HG03520 (cell line): ENCODE results near the gene HACD2.
"Not testable (repeated sequence)": the region's sequence is repeated elsewhere in the genome, so short reads cannot be mapped to it uniquely, and the experiment has no call there.

Experiments
- ATAC-seq: cut with Tn5 transposase; IDR thresholded peaks from one replicate; pipeline ENCODE4 v1.9.1; 2021; ENCODE audit warnings: mild to moderate bottlenecking, moderate library complexity; ENCODE audit not compliant: unreplicated experiment

HACD2 gene

GRCh38 chr3:123527046-123527445 lies 57.8 kb downstream of the HACD2 start:
- ATAC-seq: no peak

DNA sequence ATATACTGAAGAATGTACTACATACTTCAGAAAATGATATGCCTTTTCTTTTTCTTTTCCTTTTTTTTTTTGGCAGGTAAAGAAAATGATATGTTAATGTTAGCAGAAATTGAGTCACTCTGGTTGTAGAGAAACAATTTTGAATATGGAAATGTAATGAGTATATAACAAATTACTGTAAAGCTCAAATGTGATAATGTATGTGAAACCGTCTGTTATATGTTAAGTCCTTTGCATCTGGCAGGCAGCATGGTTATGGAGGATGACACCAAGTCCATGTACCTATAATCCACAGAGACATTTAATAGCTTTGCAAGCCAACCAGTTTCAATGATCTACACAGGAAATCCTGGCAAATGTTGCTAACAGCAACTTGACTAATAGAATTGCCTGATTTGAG lies 58.4 kb downstream of the HACD2 start:
- ATAC-seq: no peak

DNA sequence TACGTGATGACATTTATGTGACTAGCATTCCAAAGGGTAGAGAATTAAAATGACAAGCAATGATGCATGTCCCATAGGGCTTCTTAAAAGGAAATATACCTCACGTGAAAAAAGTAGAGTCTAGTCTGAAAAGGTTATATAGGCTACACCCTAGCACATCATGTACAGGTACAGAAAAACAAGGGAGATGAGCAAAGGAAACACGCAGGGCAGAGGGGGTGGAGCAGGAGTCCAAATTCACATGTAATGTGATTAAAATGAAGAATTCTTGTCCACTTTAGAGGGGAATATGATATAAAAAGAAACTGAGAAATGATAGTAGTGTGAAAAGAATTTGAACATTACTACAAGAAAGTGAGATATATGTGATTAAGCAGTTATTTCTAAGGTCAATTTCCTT lies 59.4 kb downstream of the HACD2 start:
- no peak for ATAC-seq

- no peak for ATAC-seq
Observed at GRCh38 chr3:123524981-123525380, 59.9 kb downstream of the HACD2 start.

GRCh38 chr3:123523023-123523412 lies 61.8 kb downstream of the HACD2 start:
- ATAC-seq: no peak

DNA sequence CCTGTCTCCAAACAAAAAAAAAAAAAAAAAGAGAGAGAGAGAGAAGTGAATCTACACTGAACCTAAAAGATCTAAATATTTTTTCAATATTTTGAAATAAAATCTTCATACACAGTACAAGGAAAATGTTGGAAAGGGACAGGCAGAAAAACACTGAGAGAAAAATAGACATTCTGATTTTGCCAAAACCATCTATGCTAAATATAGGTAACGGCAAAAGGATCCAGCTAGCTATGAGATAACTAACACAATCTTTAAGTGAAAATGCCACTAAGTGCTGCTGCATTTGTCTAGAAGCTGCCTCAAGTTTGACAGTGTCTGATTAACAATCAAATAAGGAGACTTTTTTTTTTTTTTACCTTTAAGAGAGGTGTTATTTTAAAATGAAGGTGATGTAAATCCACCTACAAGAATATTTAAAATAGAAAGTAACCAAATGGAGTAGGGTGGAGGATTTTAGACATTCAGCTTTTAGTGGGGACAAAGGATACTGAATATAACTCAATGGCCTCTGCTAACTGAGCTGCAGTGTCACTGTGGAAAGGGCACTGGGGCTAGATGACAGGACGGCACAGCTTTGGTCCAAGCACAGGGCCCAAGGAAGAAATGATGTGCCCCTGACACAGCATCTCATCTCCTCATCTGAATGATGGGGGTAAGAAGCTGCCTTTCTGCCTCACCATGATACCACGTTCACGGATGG lies 62.4 kb downstream of the HACD2 start:
- ATAC-seq: no peak

- ATAC-seq: no peak
Observed at GRCh38 chr3:123521179-123521969, 63.5 kb downstream of the HACD2 start.

GRCh38 chr3:123520656-123521055 lies 64.2 kb downstream of the HACD2 start:
- ATAC-seq: no peak

DNA sequence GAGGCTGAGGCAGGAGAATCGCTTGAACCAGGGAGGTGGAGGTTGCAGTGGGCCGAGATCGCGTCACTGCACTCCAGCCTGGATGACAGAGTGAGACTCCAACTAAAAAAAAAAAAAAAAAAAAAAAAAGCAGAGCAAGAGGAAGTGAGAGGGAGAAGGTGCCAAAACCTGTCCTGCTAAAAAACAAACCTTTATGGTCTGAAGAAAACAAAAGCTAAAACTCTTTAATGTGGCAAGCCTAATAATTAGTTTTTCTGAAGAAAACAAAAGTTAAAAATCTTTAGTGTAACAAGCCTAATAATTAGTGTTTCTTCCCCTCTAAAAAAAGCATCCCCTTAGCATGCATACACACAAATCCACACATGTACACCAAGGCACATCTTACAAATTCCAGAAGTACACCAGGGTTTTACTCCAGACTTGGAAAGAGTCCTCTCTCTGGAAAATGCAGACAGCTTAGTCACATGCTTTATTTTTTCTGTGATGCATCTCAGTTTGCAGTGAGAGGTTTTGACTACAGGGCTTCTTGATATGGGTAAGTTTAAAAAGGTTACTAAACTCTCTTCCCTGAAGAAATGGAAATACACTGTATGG lies 65.9 kb downstream of the HACD2 start:
- no peak for ATAC-seq

- no peak for ATAC-seq
Observed at GRCh38 chr3:123511726-123512125, 73.1 kb downstream of the HACD2 start.

- ATAC-seq: no peak
Observed at GRCh38 chr3:123511084-123511483, 73.8 kb downstream of the HACD2 start.

- ATAC-seq: no peak
Observed at GRCh38 chr3:123508178-123508577, 76.7 kb downstream of the HACD2 start.

- ATAC-seq: no peak
Observed at GRCh38 chr3:123505820-123506219, 79.0 kb downstream of the HACD2 start.

DNA sequence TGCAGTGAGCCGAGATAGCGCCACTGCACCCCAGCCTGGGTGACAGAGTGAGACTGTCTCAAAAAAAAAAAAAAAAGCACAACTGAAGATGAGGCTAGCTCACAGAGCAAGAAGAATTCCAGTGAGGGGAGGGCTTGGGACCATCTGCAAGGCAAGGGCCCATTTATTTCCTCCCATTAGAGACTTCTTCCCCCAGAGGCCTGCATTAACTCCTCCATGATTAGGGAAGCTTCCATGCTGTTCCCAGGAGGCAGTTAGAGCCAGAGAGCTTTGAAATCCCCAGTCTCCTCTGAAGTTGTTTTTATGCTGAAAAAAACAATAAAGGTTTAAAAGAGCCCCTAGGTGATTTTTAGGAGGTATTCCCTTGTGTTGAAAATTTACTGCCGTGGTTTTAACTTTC lies 81.7 kb downstream of the HACD2 start:
- ATAC-seq: no peak

- ATAC-seq: no peak
Observed at GRCh38 chr3:123499322-123499721, 85.5 kb downstream of the HACD2 start.

DNA sequence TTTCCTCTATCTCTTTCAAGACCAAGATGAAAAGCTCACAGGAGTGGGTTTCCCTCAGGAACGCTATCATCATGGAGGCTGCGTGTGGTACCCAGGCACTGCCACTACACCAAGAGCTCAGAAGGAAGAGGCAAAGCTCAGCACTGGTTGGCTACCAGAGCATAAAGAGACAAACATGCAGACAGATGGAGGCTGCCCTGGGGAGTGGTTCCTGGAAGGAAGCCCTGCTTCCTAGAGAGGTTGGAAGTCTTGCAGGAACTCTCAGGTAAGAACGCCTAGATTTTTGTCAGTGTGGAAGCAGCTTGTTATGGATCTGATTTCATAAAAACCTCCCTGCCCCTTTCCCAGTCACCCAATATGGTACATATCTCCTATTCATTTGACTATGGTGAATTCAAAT lies 86.1 kb downstream of the HACD2 start:
- no peak for ATAC-seq

DNA sequence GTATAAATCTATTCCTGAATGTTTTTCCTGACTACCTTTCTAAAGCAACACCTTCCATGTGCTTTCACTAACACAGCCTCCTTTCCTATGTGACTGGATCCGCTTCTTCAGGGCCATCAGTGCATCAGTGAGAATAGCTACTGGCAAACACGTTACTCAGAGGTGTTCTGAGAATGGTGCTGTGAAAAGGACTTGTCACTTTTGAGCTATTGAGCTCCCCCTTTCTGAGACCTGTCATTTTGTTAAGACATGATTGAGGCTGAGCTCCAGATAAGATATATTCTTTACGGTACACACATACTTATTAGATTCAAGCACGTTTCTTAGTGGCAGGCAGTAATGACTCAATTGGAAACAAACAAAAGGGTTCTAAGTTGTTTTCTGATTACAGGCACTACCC lies 90.9 kb downstream of the HACD2 start:
- no peak for ATAC-seq

DNA sequence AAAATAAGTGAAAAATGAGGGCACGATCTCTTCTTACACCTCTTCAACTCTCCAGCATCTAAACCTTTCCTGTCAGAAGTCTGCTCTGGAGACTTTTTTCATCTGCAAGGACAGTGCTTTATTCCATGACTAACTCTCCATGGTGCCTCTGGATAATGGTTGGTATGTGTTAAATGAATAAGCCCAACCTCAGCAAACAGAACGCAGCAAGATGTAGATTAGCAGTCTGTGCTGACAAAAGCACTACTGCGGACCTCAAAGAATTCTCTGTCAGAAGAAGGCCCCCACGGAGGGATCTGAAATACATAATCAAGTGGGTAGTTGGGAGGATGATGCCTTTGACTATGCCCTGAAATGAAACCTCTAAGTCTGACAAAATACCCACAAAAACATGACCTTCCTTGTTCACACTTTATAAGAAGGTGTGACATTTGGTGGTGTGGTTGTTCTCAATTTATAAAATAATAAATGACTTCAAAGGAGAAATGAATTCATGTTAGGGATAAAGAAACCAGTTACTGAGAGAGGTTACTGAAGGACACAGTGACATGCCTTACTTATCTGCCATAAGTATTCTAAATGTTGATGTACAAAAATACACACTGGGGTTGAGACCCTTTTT lies 92.8 kb downstream of the HACD2 start:
- no peak for ATAC-seq

- no peak for ATAC-seq
Observed at GRCh38 chr3:123489400-123490004, 95.4 kb downstream of the HACD2 start.

DNA sequence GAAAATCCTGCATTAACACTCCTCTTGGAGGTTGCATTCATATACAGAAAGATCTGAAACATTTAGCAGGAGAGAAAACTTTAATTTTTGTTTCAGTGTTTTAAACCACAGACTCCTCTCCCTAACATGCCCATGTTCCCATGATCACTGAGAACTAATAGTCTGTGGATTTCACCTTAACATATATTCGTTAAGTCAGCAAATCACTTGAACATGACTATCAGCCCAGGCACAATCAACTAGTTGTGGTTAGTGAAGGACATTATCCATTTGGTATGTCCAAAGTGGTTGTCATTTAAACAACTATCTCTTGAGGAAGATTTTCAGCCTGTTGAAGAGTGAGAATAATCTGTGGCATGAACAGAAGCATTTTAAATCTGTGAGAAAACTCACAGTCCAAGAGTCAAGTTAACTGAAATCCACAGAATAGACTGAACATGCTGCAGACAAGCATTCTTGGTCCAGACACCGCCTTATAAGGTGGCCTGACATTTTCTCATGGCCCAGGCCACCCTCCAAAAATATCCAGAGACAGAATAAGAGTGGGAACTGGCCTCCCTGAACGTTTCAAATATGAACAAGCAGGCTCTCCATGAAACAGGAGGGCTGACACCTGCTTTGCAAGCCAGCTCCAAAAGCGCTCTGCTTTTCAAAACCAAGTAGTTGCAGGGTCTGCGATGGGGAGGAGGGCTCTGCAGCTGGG lies 96.1 kb downstream of the HACD2 start:
- ATAC-seq: no peak

DNA sequence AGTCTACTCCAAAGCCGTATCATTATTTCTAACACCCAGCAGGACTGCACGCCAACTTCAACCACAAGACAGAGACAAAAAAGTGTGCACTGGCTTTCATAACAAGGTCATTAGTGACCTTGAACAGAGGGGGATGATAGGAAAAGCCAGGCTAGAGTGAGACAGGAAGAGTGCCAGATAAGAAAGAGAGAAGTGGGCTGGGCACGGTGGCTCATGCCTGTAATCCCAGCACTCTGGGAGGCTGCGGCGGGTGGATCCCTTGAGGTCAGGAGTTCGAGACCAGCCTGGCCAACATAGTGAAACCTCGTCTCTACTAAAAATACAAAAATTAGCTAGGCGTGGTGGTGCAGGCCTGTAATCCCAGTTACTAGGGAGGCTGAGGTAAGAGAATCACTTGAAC lies 97.8 kb downstream of the HACD2 start:
- not testable (repeated sequence) for ATAC-seq
